Type B pancreatic cell (in vitro differentiated cells): Measurements from ENCODE around the gene SPATA13. TPM values are rescaled to one million over a fixed set of nuclear protein-coding genes. Genes with fewer than 3 reads are reported as not detected.

Experiments used
- DNase-seq: peaks from one replicate; pipeline ENCODE4 v3.0.0; 2021; ENCODE audit warnings: mixed read lengths; ENCODE audit not compliant: unreplicated experiment; ENCODE audit errors: extremely low spot score
- H3K27ac Mint-ChIP-seq: 2 replicates; pipeline ENCODE4 v1.8.0; 2021; ENCODE audit warnings: mild to moderate bottlenecking, mixed read lengths
- H3K27me3 Mint-ChIP-seq: 2 replicates; pipeline ENCODE4 v1.8.0; 2021; ENCODE audit warnings: mixed read lengths
- H3K36me3 Mint-ChIP-seq: 2 replicates; pipeline ENCODE4 v1.8.0; 2021; ENCODE audit warnings: mixed read lengths
- H3K4me1 Mint-ChIP-seq: one replicate; pipeline ENCODE4 v1.8.0; 2021; ENCODE audit warnings: mixed read lengths; ENCODE audit not compliant: unreplicated experiment
- H3K4me3 Mint-ChIP-seq: 2 replicates; pipeline ENCODE4 v1.8.0; 2021; ENCODE audit warnings: mild to moderate bottlenecking, mixed read lengths
- H3K9me3 Mint-ChIP-seq: 2 replicates; pipeline ENCODE4 v1.8.0; 2021; ENCODE audit warnings: mixed read lengths
- CTCF ChIP-seq: fragments of 200-600 bp; sonication (generic); conservative IDR thresholded peaks from 2 replicates; pipeline ENCODE4 v1.5.0; 2021; ENCODE audit warnings: antibody characterized with exemption, mild to moderate bottlenecking
- microRNA-seq: library from miRNA; unstranded; fragments of <30 nt; microRNA quantifications from one replicate; pipeline ENCODE4, GENCODE V29; 2020
- total RNA-seq: library from RNA; stranded (reverse); gene quantifications from 2 replicates; pipeline ENCODE4 v1.2.1, GENCODE V29; 2021; ENCODE audit warnings: low replicate concordance

The SPATA13 gene
- total RNA-seq, 1 donor from 2014 or later = 22.0 TPM

GRCh38 chr13:24351423-24351822 is 190.9 kb downstream of the SPATA13 start:
- H3K27ac Mint-ChIP-seq = no peak overlapping the region
- TF ChIP-seq CTCF = no peak
- no peak overlapping the region for H3K4me3 Mint-ChIP-seq
- H3K36me3 Mint-ChIP-seq = no peaks in the 10 kb centered on the region
- no peaks in the 10 kb centered on the region for H3K4me1 Mint-ChIP-seq
- no peaks in the 10 kb centered on the region for H3K27me3 Mint-ChIP-seq
- no peak for DNase-seq
- no peaks in the 10 kb centered on the region for H3K9me3 Mint-ChIP-seq

- Mint-ChIP-seq H3K36me3 (no peaks in the 10 kb centered on the region), H3K4me3 (no peak overlapping the region), H3K27me3 (no peaks in the 10 kb centered on the region), H3K27ac (no peak overlapping the region), H3K9me3 (no peaks in the 10 kb centered on the region), H3K4me1 (no peaks in the 10 kb centered on the region)
- DNase-seq = no peak
- TF ChIP-seq CTCF = no peak
Measured at GRCh38 chr13:24353736-24354135, 193.2 kb downstream of the SPATA13 start.

GRCh38 chr13:24355103-24355502 is 194.6 kb downstream of the SPATA13 start:
- H3K4me3 Mint-ChIP-seq = no peak overlapping the region
- no peaks in the 10 kb centered on the region for H3K27me3 Mint-ChIP-seq
- DNase-seq = no peak
- no peaks in the 10 kb centered on the region for H3K9me3 Mint-ChIP-seq
- no peak for TF ChIP-seq CTCF
- no peak overlapping the region for H3K27ac Mint-ChIP-seq
- no peaks in the 10 kb centered on the region for H3K4me1 Mint-ChIP-seq
- H3K36me3 Mint-ChIP-seq = no peaks in the 10 kb centered on the region

- DNase-seq = no peak
- no peaks in the 10 kb centered on the region for H3K9me3 Mint-ChIP-seq
- H3K27me3 Mint-ChIP-seq = no peaks in the 10 kb centered on the region
- H3K4me1 Mint-ChIP-seq = no peaks in the 10 kb centered on the region
- H3K36me3 Mint-ChIP-seq = no peaks in the 10 kb centered on the region
- H3K27ac Mint-ChIP-seq = no peak overlapping the region
- no peak overlapping the region for H3K4me3 Mint-ChIP-seq
- TF ChIP-seq CTCF = no peak
Measured at GRCh38 chr13:24356270-24356669, 195.8 kb downstream of the SPATA13 start.

Small RNAs within 50 kb of the gene (microRNA-seq; reads per million reads assigned to microRNA genes)
- gene MIR2276 = 3.3 reads per million, percentile 8 among the genes with 10 or more reads in this experiment

Other genes starting within 250 kb of the SPATA13 start
- gene C1QTNF9, start 148.9 kb downstream of the SPATA13 start, total RNA-seq = not detected in 2 replicates